DND-41 (cell line): ENCODE measurements around the gene GANAB.

Experiments
- EZH2 ChIP-seq: IDR thresholded peaks from 3 replicates; pipeline ENCODE4 v1.6.1; 2012; ENCODE audit warnings: borderline replicate concordance, low read depth, mild to moderate bottlenecking, moderate library complexity, low read length, inconsistent platforms; ENCODE audit not compliant: severe bottlenecking
- TF ChIP-seq, protein P1 (sequence below): IDR thresholded peaks from 2 replicates; pipeline ENCODE4 v1.5.1; 2012; ENCODE audit warnings: borderline replicate concordance, low read length, moderate library complexity, mild to moderate bottlenecking; ENCODE audit not compliant: poor library complexity, severe bottlenecking; ENCODE audit errors: extremely low read depth

- TF ChIP-seq, protein P1, sequence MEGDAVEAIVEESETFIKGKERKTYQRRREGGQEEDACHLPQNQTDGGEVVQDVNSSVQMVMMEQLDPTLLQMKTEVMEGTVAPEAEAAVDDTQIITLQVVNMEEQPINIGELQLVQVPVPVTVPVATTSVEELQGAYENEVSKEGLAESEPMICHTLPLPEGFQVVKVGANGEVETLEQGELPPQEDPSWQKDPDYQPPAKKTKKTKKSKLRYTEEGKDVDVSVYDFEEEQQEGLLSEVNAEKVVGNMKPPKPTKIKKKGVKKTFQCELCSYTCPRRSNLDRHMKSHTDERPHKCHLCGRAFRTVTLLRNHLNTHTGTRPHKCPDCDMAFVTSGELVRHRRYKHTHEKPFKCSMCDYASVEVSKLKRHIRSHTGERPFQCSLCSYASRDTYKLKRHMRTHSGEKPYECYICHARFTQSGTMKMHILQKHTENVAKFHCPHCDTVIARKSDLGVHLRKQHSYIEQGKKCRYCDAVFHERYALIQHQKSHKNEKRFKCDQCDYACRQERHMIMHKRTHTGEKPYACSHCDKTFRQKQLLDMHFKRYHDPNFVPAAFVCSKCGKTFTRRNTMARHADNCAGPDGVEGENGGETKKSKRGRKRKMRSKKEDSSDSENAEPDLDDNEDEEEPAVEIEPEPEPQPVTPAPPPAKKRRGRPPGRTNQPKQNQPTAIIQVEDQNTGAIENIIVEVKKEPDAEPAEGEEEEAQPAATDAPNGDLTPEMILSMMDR: no peak
- TF ChIP-seq EZH2: no peak
Measured at GRCh38 chr11:62604460-62605120, 41.8 kb downstream of the GANAB start.
